Endothelial cell of umbilical vein (primary cell): ENCODE results near the gene KCNK10. TPM values are rescaled to one million over a fixed set of nuclear protein-coding genes. Genes with fewer than 3 reads are reported as not detected.

Experiments used
- BruUV-seq: library from RNA; stranded (reverse); fragments of 400-500 nt; replicated peaks from 2 replicates; lab custom pipeline; 2021; lab: Mats Ljungman, UMichigan
- CTCF ChIA-PET: fragments of 300-600, 350-600 bp; sonication (Branson Sonifier 250); formaldehyde crosslinking; loops from one replicate; lab custom pipeline; 2021; ENCODE audit warnings: antibody characterized with exemption, inconsistent platforms; lab: Charles Lee
- POLR2A ChIA-PET: fragments of 300-600, 350-600 bp; sonication (Branson Sonifier 250); formaldehyde crosslinking; loops from one replicate; lab custom pipeline; 2021; ENCODE audit warnings: antibody characterized with exemption, inconsistent platforms; lab: Charles Lee
- DNase-seq: peaks from one replicate; pipeline ENCODE4 v3.0.0-alpha.2; 2011; ENCODE audit warnings: low read depth, low spot score
- FAIRE-seq: peaks from 2 replicates; lab custom pipeline; 2011; peaks lifted over from hg19 to GRCh38; lab: Jason Lieb, UNC
- H2AFZ ChIP-seq: 2 replicates; pipeline ENCODE4 v1.6.0; 2012; ENCODE audit warnings: low read depth, low read length, control low read depth, inconsistent platforms
- H3K27ac ChIP-seq: 2 replicates; pipeline ENCODE4 v1.5.1; 2011; ENCODE audit warnings: low read depth, mild to moderate bottlenecking, control low read depth, low read length, moderate library complexity; ENCODE audit not compliant: insufficient read depth
- H3K27me3 ChIP-seq, 2 experiments: 2 replicates each; pipeline versions ENCODE4 v1.6.0 to v1.6.1; 2011; ENCODE audit warnings: low read length in 2 of 2, mixed read lengths in 1 of 2; ENCODE audit not compliant: control insufficient read depth in 2 of 2, insufficient read depth in 2 of 2
- H3K36me3 ChIP-seq, 2 experiments: 2 replicates in 1 of 2; 3 replicates in 1 of 2; pipeline ENCODE4 v1.5.1; 2011; ENCODE audit warnings: low read length in 2 of 2, mild to moderate bottlenecking in 1 of 2, moderate library complexity in 1 of 2; ENCODE audit not compliant: control insufficient read depth in 2 of 2, insufficient read depth in 2 of 2; ENCODE audit errors: extremely low read depth in 1 of 2
- H3K4me1 ChIP-seq: 3 replicates; pipeline ENCODE4 v1.5.1; 2011; ENCODE audit warnings: mild to moderate bottlenecking, low read length; ENCODE audit not compliant: control insufficient read depth, insufficient read depth; ENCODE audit errors: extremely low read depth
- H3K4me2 ChIP-seq: 2 replicates; pipeline ENCODE4 v1.6.1; 2011; ENCODE audit warnings: low read length, control low read depth, mixed read lengths; ENCODE audit not compliant: insufficient read depth
- H3K4me3 ChIP-seq, 3 experiments: fragments of 200-600 bp in 1 of 3; sonication (generic), shearing (Covaris generic) in 1 of 3; replicated peaks in 1 of 3; 2 replicates each; pipeline ENCODE4 v1.5.1; 2011 to 2016; ENCODE audit warnings: control low read depth in 3 of 3, low read length in 3 of 3, mild to moderate bottlenecking in 2 of 3, inconsistent platforms in 1 of 3, low read depth in 1 of 3, moderate library complexity in 1 of 3; ENCODE audit not compliant: insufficient read depth in 1 of 3
- H3K79me2 ChIP-seq: 2 replicates; pipeline ENCODE4 v1.6.0; 2012; ENCODE audit warnings: low read length, inconsistent platforms; ENCODE audit not compliant: control insufficient read depth, insufficient read depth
- H3K9ac ChIP-seq: replicated peaks from 2 replicates; pipeline ENCODE3; 2011; ENCODE audit warnings: low read length, control low read depth; ENCODE audit not compliant: insufficient read depth; ENCODE audit errors: extremely low read depth
- H3K9me1 ChIP-seq: replicated peaks from 3 replicates; pipeline ENCODE4 v1.6.0; 2011; ENCODE audit warnings: mild to moderate bottlenecking, low read length; ENCODE audit not compliant: control insufficient read depth, insufficient read depth; ENCODE audit errors: extremely low read depth
- H3K9me3 ChIP-seq: replicated peaks from 2 replicates; pipeline ENCODE4 v1.5.1; 2012; ENCODE audit warnings: low read length, inconsistent platforms; ENCODE audit not compliant: control insufficient read depth, insufficient read depth
- H4K20me1 ChIP-seq: replicated peaks from 2 replicates; pipeline ENCODE3; 2011; ENCODE audit warnings: mild to moderate bottlenecking, low read length; ENCODE audit not compliant: control insufficient read depth, insufficient read depth; ENCODE audit errors: extremely low read depth
- CTCF ChIP-seq, 2 donors: IDR thresholded peaks; 1 replicate in 1 of 2; 2 replicates in 1 of 2; pipeline ENCODE4 v1.5.1; 2011; ENCODE audit warnings: low read length in 2 of 2, mild to moderate bottlenecking in 2 of 2, moderate library complexity in 2 of 2, control low read depth in 1 of 2, inconsistent platforms in 1 of 2, low read depth in 1 of 2; ENCODE audit not compliant: insufficient read depth in 1 of 2; ENCODE audit errors: extremely low read depth in 1 of 2
- EZH2 ChIP-seq: IDR thresholded peaks from 2 replicates; pipeline ENCODE4 v1.6.1; 2012; ENCODE audit warnings: borderline replicate concordance, low read depth, mild to moderate bottlenecking, moderate library complexity, low read length, inconsistent platforms; ENCODE audit not compliant: severe bottlenecking
- FOS ChIP-seq: IDR thresholded peaks from 2 replicates; pipeline ENCODE4 v1.6.1; 2011; ENCODE audit warnings: mild to moderate bottlenecking, low read length, moderate library complexity, borderline replicate concordance; ENCODE audit not compliant: insufficient read depth
- GATA2 ChIP-seq: IDR thresholded peaks from 2 replicates; pipeline ENCODE4 v1.7.0; 2011; ENCODE audit warnings: low read depth, mild to moderate bottlenecking, moderate library complexity, mixed read lengths, low read length; ENCODE audit not compliant: insufficient read length, insufficient read depth
- JUN ChIP-seq: IDR thresholded peaks from 2 replicates; pipeline ENCODE4 v1.6.1; 2011; ENCODE audit warnings: borderline replicate concordance, low read depth; ENCODE audit not compliant: insufficient read length, insufficient read depth
- MAX ChIP-seq: IDR thresholded peaks from 2 replicates; pipeline ENCODE4 v1.6.1; 2011; ENCODE audit not compliant: insufficient read depth, insufficient read length
- MYC ChIP-seq: IDR thresholded peaks from one replicate; pipeline ENCODE4 v1.6.1; 2011; ENCODE audit warnings: mild to moderate bottlenecking, low read depth, low read length
- POLR2A ChIP-seq: IDR thresholded peaks from 2 replicates; pipeline ENCODE4 v1.6.1; 2012; ENCODE audit warnings: low read depth, mild to moderate bottlenecking, control low read depth, low read length
- POLR2AphosphoS5 ChIP-seq: IDR thresholded peaks from 2 replicates; pipeline ENCODE4 v1.6.1; 2012; ENCODE audit warnings: low read depth, mild to moderate bottlenecking, control low read depth, low read length, moderate library complexity; ENCODE audit not compliant: insufficient read depth
- dilution Hi-C: fragments of 300-500 bp; cut with MboI; formaldehyde crosslinking; loops from one replicate; pipeline ENCODE4 v1.15.0; 2019; ENCODE audit warnings: low sequenced_read_pairs; ENCODE audit not compliant: extremely low pct_ligation_motif_present
- intact Hi-C: fragments of 100-400 bp; cut with micrococcal nuclease; formaldehyde crosslinking; loops from one replicate; pipeline ENCODE4 v1.10.0; 2022
- polyA plus RNA-seq, 4 experiments: library from polyadenylated mRNA; depleted of rRNA in 3 of 4; stranded (reverse) in 3 of 4; unstranded in 1 of 4; fragments of >200 nt; gene quantifications; 2 replicates each; pipeline versions ENCODE4 v1.2.1 to v1.2.3, GENCODE V29; 2011 to 2012; ENCODE audit warnings: missing spikeins in 1 of 4
- total RNA-seq: library from RNA; stranded (reverse); gene quantifications from 2 replicates; pipeline ENCODE4 v1.2.3, GENCODE V29; 2021

Gene KCNK10
- total and polyA plus RNA-seq, 2 donors (not counting 3 experiments of a cell fraction or from before 2014, with no cell fraction given): not detected

GRCh38 chr14:88184956-88185355 lies 138.1 kb downstream of the KCNK10 start:
- Histone ChIP-seq H3K4me3 (no peak overlapping the region), H3K9ac (no peak overlapping the region), H3K4me2 (no peak overlapping the region), H3K36me3 (no peaks in the 10 kb centered on the region), H3K9me3 (no peaks in the 10 kb centered on the region), H4K20me1 (no peaks in the 10 kb centered on the region), H3K4me1 (no peaks in the 10 kb centered on the region), H3K79me2 (no peaks in the 10 kb centered on the region), H3K9me1 (no peaks in the 10 kb centered on the region), H3K27ac (no peak overlapping the region), H3K27me3 (no peaks in the 10 kb centered on the region), H2AFZ (no peak overlapping the region)
- BruUV-seq: no TSS peak
- FAIRE-seq (no peak), DNase-seq (no peak)
- no peak for TF ChIP-seq POLR2A
- TF ChIP-seq CTCF (IDR thresholded peaks at IDR 0.05; ENCODE audit: extremely low read depth in 1 of 2, insufficient read depth in 1 of 2, low read depth in 1 of 2, low read length in 2 of 2): no peak
- TF ChIP-seq FOS: no peak
- TF ChIP-seq JUN: no peak
- TF ChIP-seq MYC: no peak
- TF ChIP-seq EZH2: no peak
- TF ChIP-seq GATA2: no peak
- no peak for TF ChIP-seq POLR2AphosphoS5
- TF ChIP-seq MAX: no peak
- ChIA-PET CTCF (no interaction called here), POLR2A (no interaction called here)
- dilution Hi-C loops: no loop called here
- intact Hi-C loops: loop anchor here (5.0 kb wide), 2 partner anchors 307 to 377 kb away; partner anchors contain the start of gene ZC3H14
